Measurements from ENCODE around the gene HAUS7.
A peak's percentile ranks its signal among the peaks of the same experiment; 100 is the strongest.

Gene HAUS7

DNA sequence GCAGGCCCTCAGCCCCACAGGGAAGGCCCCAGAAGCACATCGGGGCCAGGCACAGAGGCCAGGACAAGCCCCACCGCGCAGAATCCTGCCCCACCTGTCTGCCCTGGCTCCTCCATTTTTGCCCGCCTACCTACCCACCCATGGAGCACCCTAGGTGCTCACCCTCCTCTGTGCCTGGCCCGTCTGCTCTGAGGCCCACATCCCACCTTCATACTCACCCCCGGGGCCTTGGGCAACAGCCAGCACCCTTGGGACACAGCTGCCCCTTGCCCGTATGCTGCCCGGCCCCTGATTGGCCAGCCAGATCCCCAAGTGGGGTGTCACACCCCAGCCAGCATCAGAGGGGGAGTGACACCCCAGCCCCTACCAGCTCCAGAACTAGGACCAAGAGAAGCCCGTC, 13.7 kb downstream of the HAUS7 start:
- TF ChIP-seq, protein P1, sequence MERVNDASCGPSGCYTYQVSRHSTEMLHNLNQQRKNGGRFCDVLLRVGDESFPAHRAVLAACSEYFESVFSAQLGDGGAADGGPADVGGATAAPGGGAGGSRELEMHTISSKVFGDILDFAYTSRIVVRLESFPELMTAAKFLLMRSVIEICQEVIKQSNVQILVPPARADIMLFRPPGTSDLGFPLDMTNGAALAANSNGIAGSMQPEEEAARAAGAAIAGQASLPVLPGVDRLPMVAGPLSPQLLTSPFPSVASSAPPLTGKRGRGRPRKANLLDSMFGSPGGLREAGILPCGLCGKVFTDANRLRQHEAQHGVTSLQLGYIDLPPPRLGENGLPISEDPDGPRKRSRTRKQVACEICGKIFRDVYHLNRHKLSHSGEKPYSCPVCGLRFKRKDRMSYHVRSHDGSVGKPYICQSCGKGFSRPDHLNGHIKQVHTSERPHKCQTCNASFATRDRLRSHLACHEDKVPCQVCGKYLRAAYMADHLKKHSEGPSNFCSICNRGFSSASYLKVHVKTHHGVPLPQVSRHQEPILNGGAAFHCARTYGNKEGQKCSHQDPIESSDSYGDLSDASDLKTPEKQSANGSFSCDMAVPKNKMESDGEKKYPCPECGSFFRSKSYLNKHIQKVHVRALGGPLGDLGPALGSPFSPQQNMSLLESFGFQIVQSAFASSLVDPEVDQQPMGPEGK (CRISPR knock-in tag; IDR thresholded peaks at IDR 0.05; ENCODE audit: borderline replicate concordance), result no peak
- no peak for TF ChIP-seq OSR1 (CRISPR knock-in tag; IDR thresholded peaks at IDR 0.05)
- TF ChIP-seq ZC3H10 (CRISPR knock-in tag; IDR thresholded peaks at IDR 0.05), result no peak
- no peak for TF ChIP-seq CSDC2 (CRISPR knock-in tag; IDR thresholded peaks at IDR 0.05)
- no peak for TF ChIP-seq PPARA (CRISPR knock-in tag; IDR thresholded peaks at IDR 0.05; ENCODE audit: borderline replicate concordance)
- no peak for TF ChIP-seq ZNF565 (CRISPR knock-in tag; conservative IDR thresholded peaks at IDR 0.05; ENCODE audit: low read depth)
- TF ChIP-seq, protein P2, sequence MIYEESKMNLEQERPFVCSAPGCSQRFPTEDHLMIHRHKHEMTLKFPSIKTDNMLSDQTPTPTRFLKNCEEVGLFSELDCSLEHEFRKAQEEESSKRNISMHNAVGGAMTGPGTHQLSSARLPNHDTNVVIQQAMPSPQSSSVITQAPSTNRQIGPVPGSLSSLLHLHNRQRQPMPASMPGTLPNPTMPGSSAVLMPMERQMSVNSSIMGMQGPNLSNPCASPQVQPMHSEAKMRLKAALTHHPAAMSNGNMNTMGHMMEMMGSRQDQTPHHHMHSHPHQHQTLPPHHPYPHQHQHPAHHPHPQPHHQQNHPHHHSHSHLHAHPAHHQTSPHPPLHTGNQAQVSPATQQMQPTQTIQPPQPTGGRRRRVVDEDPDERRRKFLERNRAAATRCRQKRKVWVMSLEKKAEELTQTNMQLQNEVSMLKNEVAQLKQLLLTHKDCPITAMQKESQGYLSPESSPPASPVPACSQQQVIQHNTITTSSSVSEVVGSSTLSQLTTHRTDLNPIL (CRISPR knock-in tag; IDR thresholded peaks at IDR 0.05; ENCODE audit: low read depth), result no peak
- no peak for TF ChIP-seq ZNF8 (CRISPR knock-in tag; IDR thresholded peaks at IDR 0.05)
- no peak for TF ChIP-seq POU6F1 (CRISPR knock-in tag; IDR thresholded peaks at IDR 0.05; ENCODE audit: borderline replicate concordance, low read depth)
- TF ChIP-seq SNAI2 (CRISPR knock-in tag; IDR thresholded peaks at IDR 0.05), result no peak
- TF ChIP-seq ZFP30 (CRISPR knock-in tag; IDR thresholded peaks at IDR 0.05), result no peak
- TF ChIP-seq RARB (CRISPR knock-in tag; IDR thresholded peaks at IDR 0.05), result no peak
- ATAC-seq, result no peak

DNA sequence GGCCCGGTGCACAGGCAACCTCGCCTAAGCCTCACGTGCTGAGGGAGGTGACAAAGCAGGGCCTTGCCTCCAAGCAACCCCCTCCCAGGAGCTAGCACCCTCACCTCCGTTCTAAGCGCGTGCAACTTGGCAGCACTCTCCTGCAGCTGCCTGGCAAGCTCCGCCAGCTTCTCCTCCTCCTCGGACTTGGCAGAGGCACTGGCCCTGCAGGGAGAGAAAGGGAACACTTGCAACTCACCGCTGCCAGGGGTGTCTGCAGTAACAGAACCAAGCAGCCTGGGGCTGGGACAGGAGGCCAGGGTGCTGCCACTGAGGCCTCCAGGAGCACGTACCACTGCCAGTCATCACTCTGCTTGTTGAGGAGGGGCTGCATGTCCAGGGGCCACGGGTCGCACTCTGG, 14.2 kb downstream of the HAUS7 start:
- TF ChIP-seq ZFP3 (CRISPR knock-in tag; IDR thresholded peaks at IDR 0.05) (no peak), SNAI2 (CRISPR knock-in tag; IDR thresholded peaks at IDR 0.05) (no peak), ZNF70 (CRISPR knock-in tag; IDR thresholded peaks at IDR 0.05) (no peak), ZNF565 (CRISPR knock-in tag; conservative IDR thresholded peaks at IDR 0.05; ENCODE audit: low read depth) (no peak), GLIS3 (CRISPR knock-in tag; IDR thresholded peaks at IDR 0.05) (no peak), ESRRG (CRISPR knock-in tag; IDR thresholded peaks at IDR 0.05) (no peak), TSHZ2 (CRISPR knock-in tag; IDR thresholded peaks at IDR 0.05) (no peak)
- no peak for ATAC-seq

DNA sequence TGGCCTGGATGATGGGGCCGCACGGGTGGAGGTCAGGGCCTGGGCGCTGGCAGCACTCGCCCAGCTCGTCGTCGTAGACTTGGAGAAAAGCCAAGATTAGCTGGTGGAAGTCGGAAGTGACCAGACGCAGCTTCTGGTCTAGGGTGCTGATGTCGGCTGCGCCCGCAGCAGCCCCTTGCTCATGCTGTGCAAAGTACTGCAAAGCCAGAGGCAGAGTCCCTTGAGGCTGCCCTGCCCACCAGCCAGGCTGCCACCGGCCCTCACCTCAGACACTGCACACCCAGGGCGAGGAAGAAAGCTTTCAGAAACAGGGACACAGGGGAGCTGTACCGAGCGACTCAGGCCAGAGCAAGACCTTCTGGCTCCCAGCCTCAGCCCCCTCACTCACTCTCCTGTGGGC, 14.8 kb downstream of the HAUS7 start:
- TF ChIP-seq TOX (CRISPR knock-in tag; IDR thresholded peaks at IDR 0.05; ENCODE audit: borderline replicate concordance) (no peak), ZFP30 (CRISPR knock-in tag; IDR thresholded peaks at IDR 0.05) (no peak), BACH2 (CRISPR knock-in tag; IDR thresholded peaks at IDR 0.05; ENCODE audit: borderline replicate concordance) (no peak), TSHZ2 (CRISPR knock-in tag; IDR thresholded peaks at IDR 0.05) (no peak)
- peak; percentile 9; the same call in 1 of the 3 replicates for ATAC-seq
